Activated naive CD4-positive, alpha-beta T cell treated with anti-CD3 and anti-CD28 coated beads, Interleukin-2, amount 50 U/mL, for 72 hours (primary cell): Measurements from ENCODE around the gene RSPH9. TPM values are rescaled to one million over a fixed set of nuclear protein-coding genes. Genes with fewer than 3 reads are reported as not detected.

Experiments
- ATAC-seq, 2 donors: fragments of 150-1000 bp; cut with Tn5 transposase; 2 replicates each; pipeline ENCODE4 v1.10.0; 2021; ENCODE audit warnings: mild to moderate bottlenecking in 2 of 2, moderate library complexity in 2 of 2
- DNase-seq, 2 donors: peaks; one replicate each; pipeline ENCODE4 v3.0.0; 2021 to 2022; ENCODE audit warnings: low spot score in 2 of 2
- H3K27ac Mint-ChIP-seq, 2 donors: one replicate each; pipeline ENCODE4 v1.8.0; 2022; ENCODE audit warnings: mild to moderate bottlenecking in 2 of 2, mixed read lengths in 2 of 2
- H3K36me3 Mint-ChIP-seq, 2 donors: one replicate each; pipeline ENCODE4 v1.8.0; 2022; ENCODE audit warnings: mixed read lengths in 2 of 2
- H3K9me3 Mint-ChIP-seq, 2 donors: one replicate each; pipeline ENCODE4 v1.8.0; 2022; ENCODE audit warnings: mixed read lengths in 2 of 2
- total RNA-seq, 2 donors: library from RNA; stranded (reverse); gene quantifications; one replicate each; pipeline ENCODE4 v1.2.3, GENCODE V29; 2022

The RSPH9 gene, protein sequence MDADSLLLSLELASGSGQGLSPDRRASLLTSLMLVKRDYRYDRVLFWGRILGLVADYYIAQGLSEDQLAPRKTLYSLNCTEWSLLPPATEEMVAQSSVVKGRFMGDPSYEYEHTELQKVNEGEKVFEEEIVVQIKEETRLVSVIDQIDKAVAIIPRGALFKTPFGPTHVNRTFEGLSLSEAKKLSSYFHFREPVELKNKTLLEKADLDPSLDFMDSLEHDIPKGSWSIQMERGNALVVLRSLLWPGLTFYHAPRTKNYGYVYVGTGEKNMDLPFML
- under 1 TPM; 0.09 to 0.21 TPM for total RNA-seq

DNA sequence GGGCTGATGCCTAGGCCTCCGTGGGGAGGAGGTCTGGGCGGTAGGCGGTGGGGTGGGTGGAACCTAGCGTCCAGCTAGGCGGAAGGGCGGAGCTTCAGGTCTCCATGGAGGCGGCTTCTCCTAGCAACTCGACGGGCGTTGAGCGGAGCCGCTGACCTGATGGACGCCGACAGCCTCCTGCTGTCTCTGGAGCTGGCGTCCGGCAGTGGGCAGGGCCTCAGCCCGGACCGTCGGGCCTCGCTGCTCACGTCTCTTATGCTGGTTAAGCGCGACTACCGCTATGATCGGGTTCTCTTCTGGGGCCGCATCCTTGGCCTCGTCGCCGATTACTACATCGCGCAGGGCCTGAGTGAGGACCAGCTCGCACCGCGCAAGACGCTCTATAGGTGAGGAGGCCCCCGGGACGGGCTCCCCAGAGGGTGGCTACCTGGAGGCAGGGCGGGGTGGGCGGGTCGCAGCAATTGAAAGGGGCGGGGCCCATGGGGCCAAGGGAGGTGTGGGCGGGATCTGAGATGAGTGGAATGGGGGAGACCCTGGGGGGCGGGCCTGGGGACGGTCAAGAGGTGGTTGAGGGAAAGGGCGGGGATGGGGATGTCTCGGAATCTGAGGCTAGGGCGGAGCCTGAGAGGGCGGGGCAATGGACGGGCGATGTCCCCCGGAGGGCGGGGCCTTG lies at the start of gene RSPH9:
TSS of gene RSPH9 (plus strand) at position 97 of the 673 bp plus-strand sequence. CDS start at position 160, 63 bp downstream.
- H3K36me3 Mint-ChIP-seq: peaks cover 5 to 12% of the 10 kb centered on the region in 2 donors

DNA sequence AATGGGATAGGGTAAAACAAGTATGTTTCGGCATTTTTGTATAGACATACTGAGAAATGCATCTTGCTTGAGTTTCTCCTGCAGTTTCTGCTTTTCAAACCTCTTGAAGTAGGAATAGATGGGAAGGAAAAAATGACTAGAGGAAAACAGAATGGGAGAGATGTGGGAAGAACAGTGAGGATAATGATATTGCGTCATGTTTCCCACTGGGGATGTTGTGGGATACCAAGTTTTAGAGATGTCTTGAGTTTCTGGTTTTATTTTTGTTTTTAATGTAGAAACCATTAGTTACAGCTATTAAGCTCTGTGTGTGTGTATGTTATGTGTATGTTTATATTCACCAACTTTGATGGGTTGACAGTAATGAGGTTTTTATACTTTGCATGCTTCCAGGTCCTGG lies 44.2 kb upstream of the RSPH9 start:
- peaks cover 12 to 16% of the 10 kb centered on the region in 2 donors for H3K36me3 Mint-ChIP-seq
- H3K27ac Mint-ChIP-seq: peak overlapping the region in 1 of 2 donors; percentile 12
- ATAC-seq: no peak
- no peaks in the 10 kb centered on the region for H3K9me3 Mint-ChIP-seq
- no peak for DNase-seq

More for the DNA sequence above, at the start of gene RSPH9:
- H3K9me3 Mint-ChIP-seq: no peaks in the 10 kb centered on the region
- ATAC-seq (peak; percentile 85 to 92), DNase-seq (peak in 1 of 2 donors; percentile 78)
- H3K27ac Mint-ChIP-seq: peak within 1 kb of the TSS in 1 of 2 donors; percentile 94

DNA sequence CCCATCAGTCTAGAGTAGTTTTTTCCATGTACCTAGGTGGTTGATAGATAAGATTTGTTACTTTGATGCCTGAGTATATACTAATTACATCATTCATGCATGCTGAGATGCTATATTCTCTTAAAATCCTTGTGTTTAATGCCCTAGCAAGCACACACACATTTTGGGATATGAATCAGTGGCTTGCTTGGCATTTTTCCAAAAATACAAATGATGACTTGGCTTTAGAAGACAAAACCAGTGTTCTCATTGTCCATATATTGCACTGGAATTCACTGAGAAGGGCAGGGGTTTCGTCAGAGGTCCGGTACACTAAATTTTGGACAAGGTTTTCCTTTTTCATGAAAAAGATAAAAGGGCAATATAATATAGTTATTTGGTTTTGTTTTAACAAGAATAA lies 40.7 kb upstream of the RSPH9 start:
- peaks cover 16 to 17% of the 10 kb centered on the region in 2 donors for H3K36me3 Mint-ChIP-seq
- no peak for DNase-seq
- ATAC-seq: no peak
- H3K27ac Mint-ChIP-seq: no peak overlapping the region
- H3K9me3 Mint-ChIP-seq: no peaks in the 10 kb centered on the region

DNA sequence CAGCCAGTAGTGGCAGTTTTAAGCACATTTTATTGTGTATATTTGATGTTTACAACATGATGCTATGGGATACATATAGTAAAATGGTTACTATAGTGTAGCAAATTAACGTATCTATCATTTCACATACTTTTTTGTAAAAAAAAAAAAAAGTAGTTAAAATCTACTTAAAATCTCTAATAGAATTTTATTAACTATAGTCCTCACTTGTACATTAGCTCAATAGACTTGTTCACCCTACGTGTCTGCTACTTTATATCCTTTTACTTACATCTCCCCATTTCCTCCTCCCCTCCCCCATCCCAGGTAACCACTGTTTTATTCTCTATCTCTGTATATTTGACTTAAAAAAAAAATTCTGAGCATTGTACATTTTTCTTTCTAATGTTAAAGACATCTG lies 38.8 kb upstream of the RSPH9 start:
- peaks cover 14 to 16% of the 10 kb centered on the region in 2 donors for H3K36me3 Mint-ChIP-seq
- H3K27ac Mint-ChIP-seq: no peak overlapping the region
- H3K9me3 Mint-ChIP-seq: no peaks in the 10 kb centered on the region
- DNase-seq (no peak), ATAC-seq (no peak)

DNA sequence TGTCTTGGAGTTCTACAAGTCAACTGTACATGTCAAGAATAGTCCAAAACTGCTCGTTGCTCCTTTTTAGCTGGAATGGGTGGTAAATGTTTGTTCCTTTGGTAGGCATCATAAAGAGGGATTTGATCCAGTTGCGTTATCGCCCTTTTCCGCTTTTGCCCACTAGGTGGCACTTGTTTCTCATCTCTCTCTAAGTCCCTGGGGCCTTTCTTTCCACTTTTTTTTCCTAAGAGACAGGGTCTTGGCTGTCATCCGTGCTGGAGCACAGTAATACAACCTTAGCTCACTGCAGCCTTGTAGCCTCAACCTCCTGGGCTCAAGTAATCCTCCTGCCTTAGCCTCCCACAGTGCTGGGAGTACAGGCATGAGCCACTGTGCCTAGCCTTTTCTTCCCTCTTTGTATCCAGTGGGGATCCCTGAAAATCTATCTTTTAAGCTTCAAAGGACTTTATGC lies 36.5 kb upstream of the RSPH9 start:
- DNase-seq (peak in 1 of 2 donors; percentile 52), ATAC-seq (peak; percentile 43 to 57)
- H3K9me3 Mint-ChIP-seq: no peaks in the 10 kb centered on the region
- H3K36me3 Mint-ChIP-seq: peaks cover 9% of the 10 kb centered on the region in 2 donors
- H3K27ac Mint-ChIP-seq: no peak overlapping the region

DNA sequence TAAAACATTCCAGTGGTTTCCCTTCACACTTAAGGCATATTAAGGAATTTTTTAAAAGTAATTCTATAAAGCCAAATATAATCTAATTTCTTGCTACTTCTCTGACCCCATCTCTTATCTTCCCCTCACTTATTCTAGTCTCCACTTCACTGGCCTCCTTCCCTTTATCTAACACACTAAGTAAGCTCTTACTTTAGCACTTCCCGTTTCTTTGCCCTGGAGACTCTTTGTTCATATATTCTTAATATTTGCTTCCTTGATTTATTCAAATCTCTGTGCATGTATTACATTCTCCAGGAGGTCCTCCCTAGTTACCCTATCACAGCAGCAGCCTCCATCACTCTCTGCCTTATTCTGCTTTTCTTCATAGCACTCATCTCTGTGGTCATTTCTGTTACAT lies 36.0 kb upstream of the RSPH9 start:
- Mint-ChIP-seq H3K36me3 (peaks cover 13% of the 10 kb centered on the region in 2 donors), H3K27ac (no peak overlapping the region), H3K9me3 (no peaks in the 10 kb centered on the region)
- ATAC-seq: no peak
- no peak for DNase-seq

DNA sequence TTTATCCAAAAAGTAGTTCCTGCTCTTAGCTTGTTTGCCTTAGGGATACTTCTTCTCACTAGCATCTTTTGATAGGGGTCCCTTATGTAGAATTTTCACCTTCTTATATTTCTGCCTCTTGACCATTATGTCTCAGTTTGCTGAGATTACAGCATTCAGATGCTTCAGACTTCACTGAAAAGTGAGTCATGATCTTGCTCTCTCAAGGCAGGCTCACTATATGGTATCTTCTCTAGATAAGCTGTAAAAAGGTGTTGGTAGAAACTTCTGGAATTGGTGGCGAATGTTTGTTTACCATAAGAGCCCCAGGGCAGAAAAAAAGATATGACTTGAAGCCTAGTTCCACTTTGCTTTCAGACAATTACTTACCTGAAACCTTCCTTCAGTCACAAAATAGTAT lies 35.4 kb upstream of the RSPH9 start:
- ATAC-seq (no peak), DNase-seq (no peak)
- H3K9me3 Mint-ChIP-seq: no peaks in the 10 kb centered on the region
- H3K36me3 Mint-ChIP-seq: peaks cover 11 to 14% of the 10 kb centered on the region in 2 donors
- no peak overlapping the region for H3K27ac Mint-ChIP-seq

DNA sequence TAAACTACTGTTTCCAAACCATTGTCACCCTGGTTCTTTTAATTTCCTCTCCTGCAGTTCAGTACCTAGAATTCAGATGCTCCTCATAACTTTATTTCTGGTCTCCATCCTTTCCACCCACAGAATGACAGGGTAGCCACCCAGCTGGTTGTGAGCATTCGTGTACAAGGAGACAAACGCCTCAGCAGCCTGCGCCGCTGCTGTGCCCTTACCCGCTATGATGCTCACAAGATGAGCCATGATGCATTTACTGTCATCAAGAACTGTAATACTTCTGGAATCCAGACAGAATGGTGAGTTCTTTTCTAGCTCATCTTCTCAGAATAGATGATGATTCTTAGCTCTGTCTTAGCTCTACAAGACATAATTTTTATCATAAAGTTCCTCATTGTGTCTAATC lies 34.4 kb upstream of the RSPH9 start:
- DNase-seq: no peak
- H3K27ac Mint-ChIP-seq: no peak overlapping the region
- no peaks in the 10 kb centered on the region for H3K9me3 Mint-ChIP-seq
- ATAC-seq: no peak
- H3K36me3 Mint-ChIP-seq: peaks cover 11 to 14% of the 10 kb centered on the region in 2 donors

DNA sequence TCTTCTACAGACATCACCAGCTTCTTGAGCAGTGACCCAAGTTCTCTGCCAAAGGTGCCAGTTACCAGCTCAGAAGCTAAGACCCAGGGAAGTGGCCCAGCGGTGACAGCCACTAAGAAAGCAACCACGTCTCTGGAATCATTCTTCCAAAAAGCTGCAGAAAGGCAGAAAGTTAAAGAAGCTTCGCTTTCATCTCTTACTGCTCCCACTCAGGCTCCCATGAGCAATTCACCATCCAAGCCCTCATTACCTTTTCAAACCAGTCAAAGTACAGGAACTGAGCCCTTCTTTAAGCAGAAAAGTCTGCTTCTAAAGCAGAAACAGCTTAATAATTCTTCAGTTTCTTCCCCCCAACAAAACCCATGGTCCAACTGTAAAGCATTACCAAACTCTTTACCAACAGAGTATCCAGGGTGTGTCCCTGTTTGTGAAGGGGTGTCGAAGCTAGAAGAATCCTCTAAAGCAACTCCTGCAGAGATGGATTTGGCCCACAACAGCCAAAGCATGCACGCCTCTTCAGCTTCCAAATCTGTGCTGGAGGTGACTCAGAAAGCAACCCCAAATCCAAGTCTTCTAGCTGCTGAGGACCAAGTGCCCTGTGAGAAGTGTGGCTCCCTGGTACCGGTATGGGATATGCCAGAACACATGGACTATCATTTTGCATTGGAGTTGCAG lies 31.0 kb upstream of the RSPH9 start:
- no peak for ATAC-seq
- H3K27ac Mint-ChIP-seq: peak overlapping the region in 1 of 2 donors; percentile 75
- H3K36me3 Mint-ChIP-seq: peaks cover 9 to 11% of the 10 kb centered on the region in 2 donors
- DNase-seq: no peak
- no peaks in the 10 kb centered on the region for H3K9me3 Mint-ChIP-seq

DNA sequence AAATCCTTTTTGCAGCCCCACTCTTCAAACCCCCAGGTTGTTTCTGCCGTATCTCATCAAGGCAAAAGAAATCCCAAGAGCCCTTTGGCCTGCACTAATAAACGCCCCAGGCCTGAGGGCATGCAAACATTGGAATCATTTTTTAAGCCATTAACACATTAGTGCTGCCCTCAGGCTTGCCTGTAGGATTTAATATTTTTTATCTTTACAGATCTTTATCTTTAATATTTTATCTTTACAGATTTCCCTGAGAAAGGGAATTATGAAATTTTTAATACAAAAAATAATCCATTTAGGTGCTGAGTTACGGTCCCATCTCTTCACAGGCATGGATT lies 30.5 kb upstream of the RSPH9 start:
- peaks cover 9 to 11% of the 10 kb centered on the region in 2 donors for H3K36me3 Mint-ChIP-seq
- no peak for ATAC-seq
- H3K27ac Mint-ChIP-seq: no peak overlapping the region
- no peak for DNase-seq
- H3K9me3 Mint-ChIP-seq: no peaks in the 10 kb centered on the region

DNA sequence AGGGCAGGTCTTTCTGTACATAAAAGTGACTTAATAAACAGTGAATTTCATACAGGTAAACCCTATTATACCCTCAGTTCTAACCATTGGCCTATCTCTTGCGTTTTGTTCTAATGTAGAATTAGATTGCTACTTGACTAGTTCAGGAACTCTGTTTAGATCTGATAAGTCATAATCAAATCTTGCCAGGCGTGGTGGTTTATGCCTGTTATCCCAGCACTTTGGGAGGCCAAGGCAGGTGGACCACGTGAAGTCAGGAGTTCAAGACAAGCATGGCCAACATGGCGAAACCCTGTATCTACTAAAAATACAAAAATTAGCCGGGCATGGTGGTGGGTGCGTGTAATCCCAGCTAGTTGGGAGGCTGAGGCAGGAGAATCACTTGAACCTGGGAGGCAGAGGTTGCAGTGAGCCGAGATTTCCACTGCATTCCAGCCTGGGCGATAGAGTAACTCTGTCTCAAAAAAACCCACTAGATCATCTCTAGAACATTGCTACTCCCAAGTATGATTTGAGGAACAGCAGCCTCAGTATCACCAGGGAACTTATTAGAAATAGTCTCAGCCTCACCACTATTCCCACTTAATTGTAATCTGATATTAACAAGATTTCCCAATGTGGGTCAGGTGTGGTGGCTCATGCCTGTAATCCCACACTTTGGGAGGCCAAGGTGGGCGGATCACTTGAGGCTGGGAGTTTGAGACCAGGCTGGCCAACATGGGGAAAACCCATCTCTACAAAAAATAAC lies 27.9 kb upstream of the RSPH9 start:
- no peaks in the 10 kb centered on the region for H3K9me3 Mint-ChIP-seq
- DNase-seq: no peak
- no peak for ATAC-seq
- H3K36me3 Mint-ChIP-seq: peaks cover 7% of the 10 kb centered on the region in 2 donors
- peak overlapping the region in 1 of 2 donors; percentile 14 for H3K27ac Mint-ChIP-seq

DNA sequence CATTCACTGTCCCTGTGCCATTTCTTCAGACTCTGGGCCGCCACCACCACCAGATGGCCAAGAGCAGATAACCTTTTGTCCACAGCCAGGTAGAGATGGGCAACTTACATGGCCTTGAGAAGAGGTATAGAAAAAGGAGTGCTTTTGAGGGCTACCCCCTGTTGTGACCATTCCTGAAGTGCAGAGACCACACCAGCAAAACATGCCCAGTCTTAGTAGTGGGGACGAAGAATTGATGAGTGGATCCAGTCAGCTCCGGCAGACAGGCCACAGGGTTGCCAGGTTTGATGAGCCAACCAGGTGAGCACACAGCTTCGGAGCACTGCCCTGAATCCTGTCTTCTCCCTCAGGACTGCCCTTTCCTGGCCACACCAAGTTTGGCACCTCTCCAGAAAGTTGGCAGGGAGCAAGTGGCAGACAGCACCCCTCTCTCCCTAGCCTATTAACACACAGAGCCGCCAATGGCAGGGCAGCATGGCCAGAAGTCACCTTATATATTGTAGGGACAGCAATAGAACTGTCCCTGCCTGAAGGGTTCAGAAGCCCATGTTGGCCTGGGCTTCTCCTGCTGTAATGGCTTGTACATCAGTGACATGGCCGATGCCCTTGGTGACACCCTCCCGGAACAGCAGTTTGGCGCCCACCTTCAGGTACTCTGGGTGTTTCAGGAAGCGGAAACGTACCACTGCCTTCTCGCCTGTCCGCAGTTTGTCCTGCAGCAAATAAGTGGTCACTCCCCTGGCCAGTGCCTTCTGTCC lies 23.6 kb upstream of the RSPH9 start:
- peak; percentile 8 to 19 for ATAC-seq
- DNase-seq: no peak
- Mint-ChIP-seq H3K27ac (peak overlapping the region; percentile 55 to 84), H3K9me3 (no peaks in the 10 kb centered on the region), H3K36me3 (peaks cover 11 to 22% of the 10 kb centered on the region in 2 donors)

DNA sequence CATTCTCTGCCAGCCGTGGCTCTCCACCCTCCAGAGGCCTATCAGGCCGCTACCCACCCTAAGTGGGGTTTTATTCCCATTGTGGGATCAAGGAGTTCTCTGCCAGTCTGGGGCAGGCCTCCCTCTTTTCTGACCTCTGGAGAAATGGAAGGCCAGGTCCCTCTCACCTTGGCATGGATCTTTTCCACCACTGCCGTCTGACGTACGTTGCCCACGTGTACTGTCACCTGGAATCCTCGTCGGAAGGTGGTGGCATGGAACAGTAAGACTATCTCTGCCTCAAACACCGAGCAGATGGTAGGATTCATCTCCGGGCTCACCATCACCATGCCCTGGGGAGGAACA lies 23.0 kb upstream of the RSPH9 start:
- H3K27ac Mint-ChIP-seq: peak overlapping the region in 1 of 2 donors; percentile 22
- no peaks in the 10 kb centered on the region for H3K9me3 Mint-ChIP-seq
- ATAC-seq: peak in 1 of 2 donors; percentile 5
- DNase-seq: no peak
- peaks cover 11 to 28% of the 10 kb centered on the region in 2 donors for H3K36me3 Mint-ChIP-seq

DNA sequence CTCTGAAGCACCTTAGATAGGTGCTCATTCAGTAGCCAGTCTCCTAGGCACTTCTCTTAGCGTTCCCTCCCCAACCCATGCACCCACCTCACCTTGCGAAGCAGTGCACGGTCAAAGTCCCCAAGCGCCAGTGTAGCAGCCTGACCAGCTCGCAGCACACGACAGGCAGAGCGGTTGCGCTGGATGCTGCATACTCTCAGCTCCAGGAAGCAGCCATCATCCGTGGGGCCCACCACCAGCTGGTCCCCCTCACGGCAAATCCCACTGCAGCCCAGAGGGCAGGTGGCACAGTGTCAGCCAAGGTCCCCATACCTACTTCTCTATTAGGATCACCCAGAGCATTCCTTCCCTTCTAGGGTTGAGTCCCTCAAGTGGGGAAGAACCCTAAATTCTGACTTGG lies 22.3 kb upstream of the RSPH9 start:
- DNase-seq (no peak), ATAC-seq (no peak)
- H3K9me3 Mint-ChIP-seq: no peaks in the 10 kb centered on the region
- peaks cover 11 to 35% of the 10 kb centered on the region in 2 donors for H3K36me3 Mint-ChIP-seq
- H3K27ac Mint-ChIP-seq: peak overlapping the region; percentile 32 to 60

DNA sequence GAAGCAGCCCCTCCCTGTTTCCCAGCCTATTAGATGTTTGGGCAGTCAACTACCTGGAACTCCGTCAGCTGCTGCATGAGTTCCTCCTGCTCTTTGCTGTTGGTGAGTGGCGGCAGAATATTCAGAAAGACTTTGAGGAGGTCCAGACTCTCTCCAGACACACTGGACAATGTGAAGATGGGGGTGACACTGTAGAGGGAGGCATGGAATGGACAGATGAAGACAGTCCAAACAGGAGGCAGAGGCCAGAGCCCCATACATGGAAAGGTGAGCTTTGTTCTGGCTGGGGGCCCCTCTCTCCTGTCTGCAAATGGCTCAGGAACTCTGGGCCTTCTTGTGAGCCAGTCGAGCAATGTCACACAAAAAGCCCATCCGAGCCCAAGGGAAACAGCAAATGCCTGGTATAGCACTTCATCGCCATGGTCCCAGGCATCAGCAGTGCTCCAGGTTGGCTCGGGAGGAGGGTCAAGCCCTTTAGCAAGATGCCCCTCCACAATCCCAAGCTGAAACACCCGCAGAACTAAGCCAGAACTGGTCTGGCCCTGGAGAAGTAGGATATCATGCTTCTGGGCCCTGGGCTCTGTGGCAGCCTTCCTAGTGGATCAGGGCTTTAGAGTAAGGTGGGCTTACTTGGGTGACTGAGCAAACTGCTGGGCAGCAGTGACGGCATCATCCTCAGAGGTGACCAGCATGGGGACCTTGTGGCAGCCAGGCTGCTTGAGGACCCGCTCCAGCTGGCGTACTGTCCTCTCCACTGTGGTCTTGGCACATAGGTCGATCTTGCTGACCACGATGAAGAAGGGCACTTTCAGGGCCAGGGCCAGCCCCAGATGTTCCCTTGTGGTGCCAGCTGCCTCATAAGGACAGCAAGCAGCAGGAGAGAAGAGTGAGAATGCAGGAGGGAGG lies 20.7 kb upstream of the RSPH9 start:
- Mint-ChIP-seq H3K36me3 (peaks cover 18 to 43% of the 10 kb centered on the region in 2 donors), H3K27ac (peak overlapping the region in 1 of 2 donors; percentile 60), H3K9me3 (no peaks in the 10 kb centered on the region)
- ATAC-seq (no peak), DNase-seq (no peak)
